Measurements from ENCODE around the gene JUNB. TPM values are rescaled to one million over a fixed set of nuclear protein-coding genes. Genes with fewer than 3 reads are reported as not detected.

JUNB gene
- total and polyA plus RNA-seq, 2 of the 13 experiments (the other 11 are each of a cell fraction or from before 2014, with no cell fraction given) = 7.7 to 8.2 TPM

DNA sequence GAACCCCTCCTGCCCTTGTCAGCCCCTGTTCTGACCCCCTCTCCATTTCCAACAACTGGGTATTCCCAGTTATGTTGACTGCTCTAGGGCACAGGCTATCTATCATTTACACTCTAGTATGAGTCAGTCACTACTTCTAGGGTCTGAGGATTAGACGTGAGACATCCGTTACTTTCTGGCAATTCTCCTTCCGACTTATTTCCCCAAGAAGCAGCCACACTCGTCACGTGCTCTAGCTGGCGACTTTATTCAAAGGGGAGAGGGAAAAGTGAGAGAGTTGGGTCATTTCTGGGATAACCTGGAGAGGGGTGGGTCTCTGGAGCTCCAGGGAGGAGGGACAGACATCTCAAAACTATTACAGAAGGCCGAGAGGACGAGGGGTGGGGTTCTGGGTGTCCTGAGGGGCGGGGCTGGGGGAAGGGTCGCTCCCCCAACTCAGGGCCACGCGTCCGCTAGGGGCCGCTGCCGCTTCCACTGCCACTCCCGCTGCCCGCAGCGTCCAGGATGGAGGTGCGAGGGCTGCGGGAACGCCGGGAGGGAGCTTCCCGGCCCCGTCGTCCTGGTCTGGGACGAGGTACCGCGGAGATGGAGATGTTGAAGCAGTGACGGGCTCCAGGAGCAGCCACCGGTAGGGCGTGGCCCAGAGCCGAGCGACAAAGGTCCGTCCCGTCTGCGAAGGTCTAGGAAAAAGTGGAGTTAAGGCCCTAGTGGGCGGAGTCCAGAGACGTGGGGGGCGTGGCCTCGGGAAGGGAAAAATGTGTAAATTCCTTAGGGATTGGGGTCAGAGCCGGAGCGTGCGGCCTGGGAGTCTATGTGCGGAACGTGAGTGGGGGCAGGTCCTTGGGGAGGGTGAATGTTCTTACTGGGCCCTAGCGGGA lies 34.2 kb downstream of the JUNB start (continued):
- TF ChIP-seq, protein P1, sequence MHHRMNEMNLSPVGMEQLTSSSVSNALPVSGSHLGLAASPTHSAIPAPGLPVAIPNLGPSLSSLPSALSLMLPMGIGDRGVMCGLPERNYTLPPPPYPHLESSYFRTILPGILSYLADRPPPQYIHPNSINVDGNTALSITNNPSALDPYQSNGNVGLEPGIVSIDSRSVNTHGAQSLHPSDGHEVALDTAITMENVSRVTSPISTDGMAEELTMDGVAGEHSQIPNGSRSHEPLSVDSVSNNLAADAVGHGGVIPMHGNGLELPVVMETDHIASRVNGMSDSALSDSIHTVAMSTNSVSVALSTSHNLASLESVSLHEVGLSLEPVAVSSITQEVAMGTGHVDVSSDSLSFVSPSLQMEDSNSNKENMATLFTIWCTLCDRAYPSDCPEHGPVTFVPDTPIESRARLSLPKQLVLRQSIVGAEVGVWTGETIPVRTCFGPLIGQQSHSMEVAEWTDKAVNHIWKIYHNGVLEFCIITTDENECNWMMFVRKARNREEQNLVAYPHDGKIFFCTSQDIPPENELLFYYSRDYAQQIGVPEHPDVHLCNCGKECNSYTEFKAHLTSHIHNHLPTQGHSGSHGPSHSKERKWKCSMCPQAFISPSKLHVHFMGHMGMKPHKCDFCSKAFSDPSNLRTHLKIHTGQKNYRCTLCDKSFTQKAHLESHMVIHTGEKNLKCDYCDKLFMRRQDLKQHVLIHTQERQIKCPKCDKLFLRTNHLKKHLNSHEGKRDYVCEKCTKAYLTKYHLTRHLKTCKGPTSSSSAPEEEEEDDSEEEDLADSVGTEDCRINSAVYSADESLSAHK (CRISPR knock-in tag; IDR thresholded peaks at IDR 0.05; ENCODE audit: borderline replicate concordance) = no peak
- TF ChIP-seq ZNF615 (CRISPR knock-in tag; IDR thresholded peaks at IDR 0.05; ENCODE audit: borderline replicate concordance) = no peak
- TF ChIP-seq ZNF124 (CRISPR knock-in tag; IDR thresholded peaks at IDR 0.05) = no peak
- no peak for TF ChIP-seq CBX2 (IDR thresholded peaks at IDR 0.05; ENCODE audit: low read depth, low read length)
- TF ChIP-seq CBX2 (CRISPR knock-in tag; IDR thresholded peaks at IDR 0.05; ENCODE audit: low read depth) = no peak
- TF ChIP-seq ATF1 (CRISPR knock-in tag; IDR thresholded peaks at IDR 0.05) = no peak
- no peak; the same call in 1 of the 2 replicates for TF ChIP-seq KLF12 (CRISPR knock-in tag; IDR thresholded peaks at IDR 0.05; ENCODE audit: borderline replicate concordance)
- TF ChIP-seq, protein P2, sequence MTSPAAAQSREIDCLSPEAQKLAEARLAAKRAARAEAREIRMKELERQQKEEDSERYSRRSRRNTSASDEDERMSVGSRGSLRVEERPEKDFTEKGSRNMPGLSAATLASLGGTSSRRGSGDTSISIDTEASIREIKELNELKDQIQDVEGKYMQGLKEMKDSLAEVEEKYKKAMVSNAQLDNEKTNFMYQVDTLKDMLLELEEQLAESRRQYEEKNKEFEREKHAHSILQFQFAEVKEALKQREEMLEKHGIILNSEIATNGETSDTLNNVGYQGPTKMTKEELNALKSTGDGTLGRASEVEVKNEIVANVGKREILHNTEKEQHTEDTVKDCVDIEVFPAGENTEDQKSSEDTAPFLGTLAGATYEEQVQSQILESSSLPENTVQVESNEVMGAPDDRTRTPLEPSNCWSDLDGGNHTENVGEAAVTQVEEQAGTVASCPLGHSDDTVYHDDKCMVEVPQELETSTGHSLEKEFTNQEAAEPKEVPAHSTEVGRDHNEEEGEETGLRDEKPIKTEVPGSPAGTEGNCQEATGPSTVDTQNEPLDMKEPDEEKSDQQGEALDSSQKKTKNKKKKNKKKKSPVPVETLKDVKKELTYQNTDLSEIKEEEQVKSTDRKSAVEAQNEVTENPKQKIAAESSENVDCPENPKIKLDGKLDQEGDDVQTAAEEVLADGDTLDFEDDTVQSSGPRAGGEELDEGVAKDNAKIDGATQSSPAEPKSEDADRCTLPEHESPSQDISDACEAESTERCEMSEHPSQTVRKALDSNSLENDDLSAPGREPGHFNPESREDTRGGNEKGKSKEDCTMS (CRISPR knock-in tag; conservative IDR thresholded peaks at IDR 0.05) = no peak
- no peak for TF ChIP-seq ZNF34 (CRISPR knock-in tag; IDR thresholded peaks at IDR 0.05; ENCODE audit: borderline replicate concordance)
- TF ChIP-seq, protein P3, sequence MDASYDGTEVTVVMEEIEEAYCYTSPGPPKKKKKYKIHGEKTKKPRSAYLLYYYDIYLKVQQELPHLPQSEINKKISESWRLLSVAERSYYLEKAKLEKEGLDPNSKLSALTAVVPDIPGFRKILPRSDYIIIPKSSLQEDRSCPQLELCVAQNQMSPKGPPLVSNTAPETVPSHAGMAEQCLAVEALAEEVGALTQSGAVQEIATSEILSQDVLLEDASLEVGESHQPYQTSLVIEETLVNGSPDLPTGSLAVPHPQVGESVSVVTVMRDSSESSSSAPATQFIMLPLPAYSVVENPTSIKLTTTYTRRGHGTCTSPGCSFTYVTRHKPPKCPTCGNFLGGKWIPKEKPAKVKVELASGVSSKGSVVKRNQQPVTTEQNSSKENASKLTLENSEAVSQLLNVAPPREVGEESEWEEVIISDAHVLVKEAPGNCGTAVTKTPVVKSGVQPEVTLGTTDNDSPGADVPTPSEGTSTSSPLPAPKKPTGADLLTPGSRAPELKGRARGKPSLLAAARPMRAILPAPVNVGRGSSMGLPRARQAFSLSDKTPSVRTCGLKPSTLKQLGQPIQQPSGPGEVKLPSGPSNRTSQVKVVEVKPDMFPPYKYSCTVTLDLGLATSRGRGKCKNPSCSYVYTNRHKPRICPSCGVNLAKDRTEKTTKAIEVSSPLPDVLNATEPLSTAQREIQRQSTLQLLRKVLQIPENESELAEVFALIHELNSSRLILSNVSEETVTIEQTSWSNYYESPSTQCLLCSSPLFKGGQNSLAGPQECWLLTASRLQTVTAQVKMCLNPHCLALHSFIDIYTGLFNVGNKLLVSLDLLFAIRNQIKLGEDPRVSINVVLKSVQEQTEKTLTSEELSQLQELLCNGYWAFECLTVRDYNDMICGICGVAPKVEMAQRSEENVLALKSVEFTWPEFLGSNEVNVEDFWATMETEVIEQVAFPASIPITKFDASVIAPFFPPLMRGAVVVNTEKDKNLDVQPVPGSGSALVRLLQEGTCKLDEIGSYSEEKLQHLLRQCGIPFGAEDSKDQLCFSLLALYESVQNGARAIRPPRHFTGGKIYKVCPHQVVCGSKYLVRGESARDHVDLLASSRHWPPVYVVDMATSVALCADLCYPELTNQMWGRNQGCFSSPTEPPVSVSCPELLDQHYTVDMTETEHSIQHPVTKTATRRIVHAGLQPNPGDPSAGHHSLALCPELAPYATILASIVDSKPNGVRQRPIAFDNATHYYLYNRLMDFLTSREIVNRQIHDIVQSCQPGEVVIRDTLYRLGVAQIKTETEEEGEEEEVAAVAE (CRISPR knock-in tag; IDR thresholded peaks at IDR 0.05; ENCODE audit: borderline replicate concordance) = no peak
- TF ChIP-seq ATF7 (IDR thresholded peaks at IDR 0.05) = no peak
- no peak for TF ChIP-seq ATF7 (CRISPR knock-in tag; IDR thresholded peaks at IDR 0.05)
- TF ChIP-seq TAF15 (IDR thresholded peaks at IDR 0.05; ENCODE audit: low read depth, low read length, poor library complexity, severe bottlenecking) = peak; percentile 44
- TF ChIP-seq ZNF354B (CRISPR knock-in tag; IDR thresholded peaks at IDR 0.05) = no peak
- no peak for TF ChIP-seq ZNF703 (CRISPR knock-in tag; IDR thresholded peaks at IDR 0.05; ENCODE audit: borderline replicate concordance)
- no peak for TF ChIP-seq HNRNPL (IDR thresholded peaks at IDR 0.05; ENCODE audit: low read depth, low read length)
- TF ChIP-seq ZNF607 (CRISPR knock-in tag; IDR thresholded peaks at IDR 0.05; ENCODE audit: borderline replicate concordance) = 0 out of 2 replicates have a peak, but pooled peaks have one; percentile 53

All from HepG2 (cell line).